Right lobe of liver (tissue), 4 donors: ENCODE measurements around the gene ASPSCR1.

Experiments
- POLR2A ChIP-seq: fragments of 450-650 bp; IDR thresholded peaks from one replicate; pipeline ENCODE4 v1.6.1; 2017; ENCODE audit warnings: antibody characterized with exemption, mild to moderate bottlenecking
- TF ChIP-seq, protein P1 (sequence below), 4 donors: fragments of 200-600 bp in 3 of 4; fragments of 450-650 bp in 1 of 4; IDR thresholded peaks; one replicate each; pipeline versions ENCODE4 v1.5.1 to v1.8.0; 2016 to 2022; ENCODE audit warnings: antibody characterized with exemption in 4 of 4, mild to moderate bottlenecking in 2 of 4
- donor health status: DM: no; HTN: no; CAD: no.
- donor health status: DM: no; HTN: no; CAD: no.
- donor health status: DM: no; HTN: yes; CAD: no.

- TF ChIP-seq, protein P1, sequence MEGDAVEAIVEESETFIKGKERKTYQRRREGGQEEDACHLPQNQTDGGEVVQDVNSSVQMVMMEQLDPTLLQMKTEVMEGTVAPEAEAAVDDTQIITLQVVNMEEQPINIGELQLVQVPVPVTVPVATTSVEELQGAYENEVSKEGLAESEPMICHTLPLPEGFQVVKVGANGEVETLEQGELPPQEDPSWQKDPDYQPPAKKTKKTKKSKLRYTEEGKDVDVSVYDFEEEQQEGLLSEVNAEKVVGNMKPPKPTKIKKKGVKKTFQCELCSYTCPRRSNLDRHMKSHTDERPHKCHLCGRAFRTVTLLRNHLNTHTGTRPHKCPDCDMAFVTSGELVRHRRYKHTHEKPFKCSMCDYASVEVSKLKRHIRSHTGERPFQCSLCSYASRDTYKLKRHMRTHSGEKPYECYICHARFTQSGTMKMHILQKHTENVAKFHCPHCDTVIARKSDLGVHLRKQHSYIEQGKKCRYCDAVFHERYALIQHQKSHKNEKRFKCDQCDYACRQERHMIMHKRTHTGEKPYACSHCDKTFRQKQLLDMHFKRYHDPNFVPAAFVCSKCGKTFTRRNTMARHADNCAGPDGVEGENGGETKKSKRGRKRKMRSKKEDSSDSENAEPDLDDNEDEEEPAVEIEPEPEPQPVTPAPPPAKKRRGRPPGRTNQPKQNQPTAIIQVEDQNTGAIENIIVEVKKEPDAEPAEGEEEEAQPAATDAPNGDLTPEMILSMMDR (IDR thresholded peaks at IDR 0.05), result no peak
- no peak for TF ChIP-seq POLR2A
These were observed 26.9 kb upstream of the ASPSCR1 start for GRCh38 chr17:81950501-81950900.
